H1 (cell line): ENCODE data around the gene ZNF83. TPM values are rescaled to one million over a fixed set of nuclear protein-coding genes. Genes with fewer than 3 reads are reported as not detected.
A peak's percentile ranks its signal among the peaks of the same experiment; 100 is the strongest.

ENCODE experiments used
- CTCF ChIA-PET: fragments of 300-600 bp; sonication (Branson Sonifier 250); formaldehyde crosslinking; loops from one replicate; lab custom pipeline; 2021; ENCODE audit not compliant: partially characterized antibody; lab: Charles Lee
- POLR2A ChIA-PET: fragments of 300-600 bp; sonication (Branson Sonifier 250); formaldehyde crosslinking; loops from one replicate; lab custom pipeline; 2021; ENCODE audit warnings: inconsistent platforms; ENCODE audit not compliant: partially characterized antibody; lab: Charles Lee
- DNase-seq, 2 experiments: peaks; one replicate each; pipeline versions ENCODE4 v3.0.0 to v3.0.0-alpha.2; 2010 to 2022; ENCODE audit warnings: low spot score in 2 of 2, low read depth in 1 of 2, mixed read lengths in 1 of 2
- FAIRE-seq: peaks from 2 replicates; lab custom pipeline; 2011; peaks lifted over from hg19 to GRCh38; lab: Jason Lieb, UNC
- H2AFZ ChIP-seq: 2 replicates; pipeline ENCODE4 v1.8.1; 2012; ENCODE audit warnings: low read length, inconsistent platforms
- H2AK5ac ChIP-seq: 2 replicates; pipeline ENCODE4 v1.6.1; 2013; ENCODE audit warnings: low read depth, low read length
- H2BK120ac ChIP-seq: replicated peaks from 2 replicates; pipeline ENCODE3; 2013; ENCODE audit warnings: low read depth, low read length, inconsistent platforms
- H2BK12ac ChIP-seq: 2 replicates; pipeline ENCODE4 v1.6.1; 2013; ENCODE audit warnings: low read depth, low read length
- H2BK15ac ChIP-seq: 2 replicates; pipeline ENCODE4 v1.6.1; 2013; ENCODE audit warnings: low read length
- H2BK20ac ChIP-seq: 2 replicates; pipeline ENCODE4 v1.6.1; 2013; ENCODE audit warnings: low read length
- H2BK5ac ChIP-seq: 2 replicates; pipeline ENCODE4 v1.6.1; 2013; ENCODE audit warnings: low read depth, low read length
- H3K14ac ChIP-seq: 2 replicates; pipeline ENCODE4 v1.6.1; 2013; ENCODE audit warnings: inconsistent platforms; ENCODE audit not compliant: insufficient read length
- H3K18ac ChIP-seq: 2 replicates; pipeline ENCODE4 v1.6.1; 2013; ENCODE audit warnings: low read length; ENCODE audit errors: extremely low read depth
- H3K23ac ChIP-seq: 2 replicates; pipeline ENCODE4 v1.6.1; 2013; ENCODE audit warnings: inconsistent platforms; ENCODE audit not compliant: insufficient read length
- H3K23me2 ChIP-seq: 2 replicates; pipeline ENCODE4 v1.6.1; 2013; ENCODE audit warnings: low read depth, low read length
- H3K27ac ChIP-seq: 2 replicates; pipeline ENCODE4 v1.6.1; 2011; ENCODE audit warnings: low read depth, low read length, inconsistent platforms
- H3K27me3 ChIP-seq, 4 experiments: replicated peaks in 1 of 4; 1 replicate in 1 of 4; 2 replicates in 3 of 4; pipeline versions ENCODE4 v1.6.1 to v1.8.1; 2011 to 2013; ENCODE audit warnings: low read length in 3 of 4, mild to moderate bottlenecking in 3 of 4, inconsistent platforms in 2 of 4, mixed read lengths in 2 of 4, moderate library complexity in 1 of 4; ENCODE audit not compliant: control insufficient read depth in 3 of 4, insufficient read depth in 3 of 4; ENCODE audit errors: extremely low read depth in 1 of 4
- H3K36me3 ChIP-seq, 4 experiments: 2 replicates each; pipeline versions ENCODE4 v1.6.1 to v1.8.1; 2011 to 2013; ENCODE audit warnings: mild to moderate bottlenecking in 4 of 4, low read length in 3 of 4, moderate library complexity in 2 of 4, control low read depth in 1 of 4, inconsistent platforms in 1 of 4; ENCODE audit not compliant: insufficient read depth in 4 of 4, control insufficient read depth in 2 of 4
- H3K4ac ChIP-seq: replicated peaks from 2 replicates; pipeline ENCODE3; 2013; ENCODE audit warnings: low read length, low read depth, mixed read lengths, inconsistent platforms; ENCODE audit not compliant: insufficient read length
- H3K4me1 ChIP-seq, 4 experiments: replicated peaks in 1 of 4; 1 replicate in 1 of 4; 2 replicates in 3 of 4; pipeline versions ENCODE4 v1.6.1 to v1.8.1; 2011 to 2013; ENCODE audit warnings: low read length in 3 of 4, inconsistent platforms in 2 of 4, mixed read lengths in 1 of 4; ENCODE audit not compliant: insufficient read depth in 4 of 4, control insufficient read depth in 3 of 4
- H3K4me2 ChIP-seq, 2 experiments: 2 replicates each; pipeline versions ENCODE4 v1.6.1 to v1.8.1; 2011 to 2013; ENCODE audit warnings: low read depth in 2 of 2, low read length in 2 of 2, control low read depth in 1 of 2, inconsistent platforms in 1 of 2, mild to moderate bottlenecking in 1 of 2; ENCODE audit not compliant: insufficient read depth in 1 of 2
- H3K4me3 ChIP-seq, 4 experiments: fragments of 200-600, 300-600 bp in 1 of 4; sonication (generic), shearing (Covaris generic), sonication (Bioruptor Twin) in 1 of 4; 2 replicates each; pipeline versions ENCODE4 v1.5.1 to v1.8.1; 2011 to 2016; ENCODE audit warnings: low read length in 4 of 4, low read depth in 3 of 4, control low read depth in 2 of 4, inconsistent platforms in 2 of 4, mild to moderate bottlenecking in 2 of 4, mixed read lengths in 1 of 4, moderate library complexity in 1 of 4; ENCODE audit not compliant: insufficient read depth in 2 of 4; ENCODE audit errors: extremely low read depth in 1 of 4
- H3K56ac ChIP-seq: replicated peaks from 2 replicates; pipeline ENCODE3; 2013; ENCODE audit warnings: low read depth, mild to moderate bottlenecking, mixed read lengths, low read length, inconsistent platforms; ENCODE audit not compliant: insufficient read length
- H3K79me1 ChIP-seq: 2 replicates; pipeline ENCODE4 v1.6.1; 2013; ENCODE audit warnings: low read depth, low read length, control low read depth
- H3K79me2 ChIP-seq, 2 experiments: 2 replicates each; pipeline versions ENCODE4 v1.6.1 to v1.8.1; 2012 to 2013; ENCODE audit warnings: low read length in 2 of 2, mild to moderate bottlenecking in 2 of 2, inconsistent platforms in 1 of 2; ENCODE audit not compliant: insufficient read depth in 2 of 2, control insufficient read depth in 1 of 2
- H3K9ac ChIP-seq, 4 experiments: replicated peaks in 1 of 4; 1 replicate in 1 of 4; 2 replicates in 3 of 4; pipeline versions ENCODE4 v1.6.1 to v1.8.1; 2011 to 2013; ENCODE audit warnings: low read depth in 3 of 4, low read length in 3 of 4, control low read depth in 2 of 4, mild to moderate bottlenecking in 2 of 4, moderate library complexity in 2 of 4, inconsistent platforms in 1 of 4; ENCODE audit errors: extremely low read depth in 1 of 4
- H3K9me3 ChIP-seq, 2 experiments: 2 replicates each; pipeline versions ENCODE4 v1.6.1 to v1.8.1; 2012 to 2013; ENCODE audit warnings: mild to moderate bottlenecking in 2 of 2, moderate library complexity in 2 of 2, control low read depth in 1 of 2, inconsistent platforms in 1 of 2, low read depth in 1 of 2, low read length in 1 of 2, mixed read lengths in 1 of 2; ENCODE audit not compliant: insufficient read depth in 2 of 2
- H4K20me1 ChIP-seq, 2 experiments: replicated peaks in 1 of 2; 2 replicates each; pipeline versions ENCODE3 to v1.8.1; 2011 to 2013; ENCODE audit warnings: inconsistent platforms in 2 of 2, low read length in 2 of 2, mild to moderate bottlenecking in 1 of 2; ENCODE audit not compliant: insufficient read depth in 2 of 2, control insufficient read depth in 1 of 2
- H4K5ac ChIP-seq: 2 replicates; pipeline ENCODE4 v1.6.1; 2013; ENCODE audit warnings: low read length, low read depth, mixed read lengths, inconsistent platforms; ENCODE audit not compliant: insufficient read length
- H4K8ac ChIP-seq: 2 replicates; pipeline ENCODE4 v1.8.0; 2013; ENCODE audit warnings: mild to moderate bottlenecking, moderate library complexity, low read length, inconsistent platforms; ENCODE audit not compliant: insufficient read depth; ENCODE audit errors: extremely low read depth
- H4K91ac ChIP-seq: replicated peaks from 2 replicates; pipeline ENCODE3; 2013; ENCODE audit warnings: low read length, mixed read lengths, inconsistent platforms; ENCODE audit not compliant: insufficient read length
- HDAC2 ChIP-seq, 2 experiments: fragments of 300-600 bp in 1 of 2; sonication (generic) in 1 of 2; IDR thresholded peaks; 2 replicates each; pipeline ENCODE4 v1.6.1; 2011 to 2012; ENCODE audit warnings: low read depth in 2 of 2, low read length in 2 of 2, mild to moderate bottlenecking in 2 of 2, moderate library complexity in 2 of 2, borderline replicate concordance in 1 of 2, inconsistent platforms in 1 of 2
- KDM4A ChIP-seq: IDR thresholded peaks from one replicate; pipeline ENCODE4 v1.7.1; 2012; ENCODE audit warnings: low read depth, mild to moderate bottlenecking, moderate library complexity, low read length, inconsistent platforms; ENCODE audit not compliant: severe bottlenecking
- WGBS, 2 experiments: shearing (Covaris generic) in 1 of 2; methylation state at CpG; one replicate each; pipeline versions ENCODE4 v1.1.6 to v1.1.7; 2013 to 2015; ENCODE audit warnings: low lambda C conversion rate in 2 of 2, mixed read lengths in 2 of 2, inconsistent platforms in 1 of 2, low coverage in 1 of 2, missing lambda C conversion rate in 1 of 2; ENCODE audit not compliant: insufficient replicate concordance in 2 of 2, insufficient coverage in 1 of 2, insufficient read length in 1 of 2; ENCODE audit errors: extremely low coverage in 1 of 2, missing lambda C conversion rate in 1 of 2; 5-methylcytosine and 5-hydroxymethylcytosine counted together
- polyA plus RNA-seq, 7 experiments: library from polyadenylated mRNA; depleted of rRNA in 3 of 7; stranded (reverse) in 5 of 7; unstranded in 2 of 7; fragments of >200 nt in 5 of 7; fragments of 200-250 nt in 2 of 7; gene quantifications; 1 replicate in 5 of 7; 2 replicates in 1 of 7; 4 replicates in 1 of 7; pipeline versions ENCODE4 v1.2.1 to v1.2.3, GENCODE V29; 2011 to 2013; ENCODE audit warnings: missing spikeins in 2 of 7, mixed read lengths in 2 of 7
- total RNA-seq: library from RNA; stranded (reverse); fragmentation: NEBNext Ultra II Directional; extraction: Animal tissue kit (Norgen Biotek cat#: 25700); gene quantifications from 2 replicates; pipeline ENCODE4 v1.2.1, GENCODE V29; 2021

The ZNF83 gene
- total and polyA plus RNA-seq, 2 of the 8 experiments (the other 6 are each of a cell fraction or from before 2014, with no cell fraction given) = 13.2 to 19.4 TPM

DNA sequence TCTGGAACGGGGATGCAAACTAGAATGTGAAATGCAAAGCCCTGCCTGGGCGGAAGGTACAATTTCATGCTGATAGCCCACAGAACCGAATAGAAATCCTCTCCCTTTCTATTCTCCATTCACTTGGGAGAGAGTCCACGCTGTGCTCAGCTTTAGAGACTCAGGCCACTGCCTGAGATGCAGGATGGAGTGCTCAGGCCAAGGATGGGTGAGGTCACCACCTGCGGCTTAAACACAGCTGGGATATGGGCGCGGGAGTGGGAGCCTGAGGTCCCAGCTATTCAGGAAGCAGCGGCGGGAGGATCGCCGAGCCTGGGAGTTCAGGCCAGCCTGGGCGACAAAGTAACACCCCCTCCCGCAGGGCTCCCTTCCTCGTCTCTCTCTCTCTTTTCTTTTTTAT lies 446 bp upstream of the ZNF83 start:
- Histone ChIP-seq H3K79me2 (no peaks in the 10 kb centered on the region), H4K5ac (no peak overlapping the region), H3K23ac (no peak overlapping the region), H4K20me1 (peaks cover 0 to 3% of the 10 kb centered on the region in 2 experiments), H2BK120ac (no peak overlapping the region), H3K4me3 (peak overlapping the region; percentile 43 to 91 (median 48)), H3K4ac (no peak overlapping the region), H3K23me2 (peaks cover 3% of the 10 kb centered on the region; the same call in 1 of the 2 replicates), H2AK5ac (no peak overlapping the region), H3K4me2 (peak overlapping the region; percentile 85 to 95), H3K27ac (no peak overlapping the region), H3K56ac (no peak overlapping the region), H3K36me3 (no peaks in the 10 kb centered on the region; a peak in 1 of 8 replicates), H2AFZ (peak overlapping the region; percentile 84), H3K27me3 (no peaks in the 10 kb centered on the region; a peak in 1 of 7 replicates), H2BK20ac (no peak overlapping the region), H3K4me1 (peaks cover 0 to 3% (median 0%) of the 10 kb centered on the region in 4 experiments; a peak in 3 of 7 replicates), H3K14ac (no peak overlapping the region), H2BK12ac (peak overlapping the region; percentile 62; the same call in 1 of the 2 replicates), H4K91ac (no peak overlapping the region), H2BK5ac (no peak overlapping the region), H3K79me1 (no peaks in the 10 kb centered on the region; the same call in 1 of the 2 replicates), H3K18ac (peak overlapping the region; percentile 38; the same call in 1 of the 2 replicates), H3K9ac (no peak overlapping the region; a peak in 2 of 7 replicates), H4K8ac (no peak overlapping the region), H3K9me3 (no peaks in the 10 kb centered on the region), H2BK15ac (no peak overlapping the region)
- TF ChIP-seq HDAC2 (IDR thresholded peaks at IDR 0.05; ENCODE audit: borderline replicate concordance in 1 of 2, low read depth in 2 of 2, low read length in 2 of 2) = no peak
- peak; percentile 31 for TF ChIP-seq KDM4A
- DNase-seq (no peak), FAIRE-seq (no peak)
- 19% methylated on average over 14 of the region's 14 CpGs; no CpG with 5 or more reads in 1 of the 2 experiments for WGBS, 2 experiments
- CTCF ChIA-PET = no interaction called here
- POLR2A ChIA-PET = no interaction called here
